ENCODE measurements around the gene FAM171A2.
A peak's percentile ranks its signal among the peaks of the same experiment; 100 is the strongest.
"Not testable (repeated sequence)": the region's sequence is repeated elsewhere in the genome, so short reads cannot be mapped to it uniquely, and the experiment has no call there.

FAM171A2 gene

DNA sequence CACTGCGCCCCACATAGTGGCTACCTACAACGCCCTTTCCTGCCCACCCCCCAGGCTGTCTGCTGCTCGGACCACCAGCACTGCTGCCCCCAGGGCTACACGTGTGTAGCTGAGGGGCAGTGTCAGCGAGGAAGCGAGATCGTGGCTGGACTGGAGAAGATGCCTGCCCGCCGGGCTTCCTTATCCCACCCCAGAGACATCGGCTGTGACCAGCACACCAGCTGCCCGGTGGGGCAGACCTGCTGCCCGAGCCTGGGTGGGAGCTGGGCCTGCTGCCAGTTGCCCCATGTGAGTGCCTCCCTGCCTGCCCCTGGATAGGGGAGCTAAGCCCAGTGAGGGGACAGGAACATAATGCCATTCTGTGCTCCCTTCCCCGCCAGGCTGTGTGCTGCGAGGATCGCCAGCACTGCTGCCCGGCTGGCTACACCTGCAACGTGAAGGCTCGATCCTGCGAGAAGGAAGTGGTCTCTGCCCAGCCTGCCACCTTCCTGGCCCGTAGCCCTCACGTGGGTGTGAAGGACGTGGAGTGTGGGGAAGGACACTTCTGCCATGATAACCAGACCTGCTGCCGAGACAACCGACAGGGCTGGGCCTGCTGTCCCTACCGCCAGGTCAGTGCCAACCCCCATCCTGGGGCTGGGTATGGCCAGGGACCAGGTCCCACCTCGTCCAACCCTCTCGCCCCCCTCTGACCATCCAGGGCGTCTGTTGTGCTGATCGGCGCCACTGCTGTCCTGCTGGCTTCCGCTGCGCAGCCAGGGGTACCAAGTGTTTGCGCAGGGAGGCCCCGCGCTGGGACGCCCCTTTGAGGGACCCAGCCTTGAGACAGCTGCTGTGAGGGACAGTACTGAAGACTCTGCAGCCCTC is 11.5 kb downstream of the FAM171A2 start:
- DNase-seq (ENCODE audit: low read depth, low spot score): no peak
- no CpG with 5 or more reads among the region's 36 CpGs for WGBS (ENCODE audit: insufficient coverage, insufficient read length)
- 0 out of 2 replicates have a peak, but pooled peaks cover 3% of the 10 kb centered on the region for H3K4me1 ChIP-seq (ENCODE audit: control insufficient read depth, insufficient read depth, low read length)
- no peak overlapping the region for H3K4me3 ChIP-seq (ENCODE audit: low read length)
- no peak overlapping the region for H3K27ac ChIP-seq (ENCODE audit: low read length)
- H3K27me3 ChIP-seq (ENCODE audit: control insufficient read depth, insufficient read depth, low read length): no peaks in the 10 kb centered on the region
- H3K36me3 ChIP-seq (ENCODE audit: control insufficient read depth, insufficient read depth, low read length): peaks cover 15% of the 10 kb centered on the region
- no peaks in the 10 kb centered on the region for H3K9me3 ChIP-seq (ENCODE audit: control insufficient read depth, insufficient read depth, low read length)

DNA sequence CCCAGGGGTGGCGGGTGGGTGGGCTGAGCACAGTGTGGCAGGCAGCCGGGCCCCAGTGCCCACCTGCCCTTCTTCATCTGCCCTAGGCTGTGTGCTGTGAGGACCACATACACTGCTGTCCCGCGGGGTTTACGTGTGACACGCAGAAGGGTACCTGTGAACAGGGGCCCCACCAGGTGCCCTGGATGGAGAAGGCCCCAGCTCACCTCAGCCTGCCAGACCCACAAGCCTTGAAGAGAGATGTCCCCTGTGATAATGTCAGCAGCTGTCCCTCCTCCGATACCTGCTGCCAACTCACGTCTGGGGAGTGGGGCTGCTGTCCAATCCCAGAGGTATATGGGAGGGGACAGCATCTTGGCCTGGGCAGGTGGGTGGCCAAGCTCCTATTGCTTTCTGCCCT is 12.2 kb downstream of the FAM171A2 start:
- no CpG with 5 or more reads among the region's 8 CpGs for WGBS (ENCODE audit: insufficient coverage, insufficient read length)
- no peaks in the 10 kb centered on the region for H3K27me3 ChIP-seq (ENCODE audit: control insufficient read depth, insufficient read depth, low read length)
- H3K27ac ChIP-seq (ENCODE audit: low read length): no peak overlapping the region
- H3K36me3 ChIP-seq (ENCODE audit: control insufficient read depth, insufficient read depth, low read length): peaks cover 15% of the 10 kb centered on the region
- 0 out of 2 replicates have a peak, but pooled peaks cover 3% of the 10 kb centered on the region for H3K4me1 ChIP-seq (ENCODE audit: control insufficient read depth, insufficient read depth, low read length)
- no peak overlapping the region for H3K4me3 ChIP-seq (ENCODE audit: low read length)
- H3K9me3 ChIP-seq (ENCODE audit: control insufficient read depth, insufficient read depth, low read length): no peaks in the 10 kb centered on the region
- no peak for DNase-seq (ENCODE audit: low read depth, low spot score)

DNA sequence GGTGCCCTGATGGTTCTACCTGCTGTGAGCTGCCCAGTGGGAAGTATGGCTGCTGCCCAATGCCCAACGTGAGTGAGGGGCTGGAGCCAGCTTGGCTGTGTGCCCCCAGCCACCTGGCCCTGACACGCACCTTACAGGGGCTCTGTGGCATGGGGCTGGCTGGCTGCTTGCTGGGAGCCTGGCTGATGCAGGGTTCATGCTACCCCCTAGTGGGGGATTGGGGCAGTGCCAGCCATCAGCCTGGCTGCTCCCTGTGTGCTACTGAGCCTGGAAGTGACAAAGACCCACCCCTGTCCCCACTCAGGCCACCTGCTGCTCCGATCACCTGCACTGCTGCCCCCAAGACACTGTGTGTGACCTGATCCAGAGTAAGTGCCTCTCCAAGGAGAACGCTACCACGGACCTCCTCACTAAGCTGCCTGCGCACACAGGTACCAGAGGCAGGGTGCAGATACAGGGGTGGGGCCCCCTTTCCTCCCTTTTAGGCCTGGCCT is 12.9 kb downstream of the FAM171A2 start:
- no peaks in the 10 kb centered on the region for H3K9me3 ChIP-seq (ENCODE audit: control insufficient read depth, insufficient read depth, low read length)
- H3K4me1 ChIP-seq (ENCODE audit: control insufficient read depth, insufficient read depth, low read length): 0 out of 2 replicates have a peak, but pooled peaks cover 3% of the 10 kb centered on the region
- no peak overlapping the region for H3K4me3 ChIP-seq (ENCODE audit: low read length)
- no peak for DNase-seq (ENCODE audit: low read depth, low spot score)
- no CpG with 5 or more reads among the region's 6 CpGs for WGBS (ENCODE audit: insufficient coverage, insufficient read length)
- peaks cover 15% of the 10 kb centered on the region for H3K36me3 ChIP-seq (ENCODE audit: control insufficient read depth, insufficient read depth, low read length)
- no peaks in the 10 kb centered on the region for H3K27me3 ChIP-seq (ENCODE audit: control insufficient read depth, insufficient read depth, low read length)
- no peak overlapping the region for H3K27ac ChIP-seq (ENCODE audit: low read length)

DNA sequence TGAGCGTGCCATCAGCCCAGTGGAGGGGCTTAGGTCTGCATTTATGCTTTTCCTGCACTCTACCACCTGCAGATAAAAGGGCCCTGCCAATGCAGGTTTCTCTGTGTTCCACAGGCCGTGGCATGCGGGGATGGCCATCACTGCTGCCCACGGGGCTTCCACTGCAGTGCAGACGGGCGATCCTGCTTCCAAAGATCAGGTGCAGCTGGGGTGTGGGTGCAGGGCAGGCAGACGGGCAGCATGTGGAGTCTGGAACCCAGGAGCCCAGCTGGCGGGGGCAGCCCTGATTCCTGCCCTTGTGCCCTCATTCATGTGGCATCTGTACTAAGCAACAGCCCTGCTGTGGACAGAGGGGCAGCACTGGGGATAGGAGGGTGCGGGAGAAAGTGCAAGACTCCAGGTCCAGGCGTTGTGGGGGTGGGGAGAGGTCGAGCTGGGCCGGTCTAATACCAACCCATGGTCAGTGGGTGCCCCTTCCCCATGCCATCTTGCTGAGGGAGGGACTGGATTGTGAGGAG is 14.0 kb downstream of the FAM171A2 start:
- Histone ChIP-seq H3K27me3 (ENCODE audit: control insufficient read depth, insufficient read depth, low read length) (no peaks in the 10 kb centered on the region), H3K4me3 (ENCODE audit: low read length) (no peak overlapping the region), H3K9me3 (ENCODE audit: control insufficient read depth, insufficient read depth, low read length) (no peaks in the 10 kb centered on the region), H3K36me3 (ENCODE audit: control insufficient read depth, insufficient read depth, low read length) (peaks cover 15% of the 10 kb centered on the region), H3K4me1 (ENCODE audit: control insufficient read depth, insufficient read depth, low read length) (0 out of 2 replicates have a peak, but pooled peaks cover 3% of the 10 kb centered on the region), H3K27ac (ENCODE audit: low read length) (no peak overlapping the region)
- no peak for DNase-seq (ENCODE audit: low read depth, low spot score)
- WGBS (ENCODE audit: insufficient coverage, insufficient read length): no CpG with 5 or more reads among the region's 12 CpGs

DNA sequence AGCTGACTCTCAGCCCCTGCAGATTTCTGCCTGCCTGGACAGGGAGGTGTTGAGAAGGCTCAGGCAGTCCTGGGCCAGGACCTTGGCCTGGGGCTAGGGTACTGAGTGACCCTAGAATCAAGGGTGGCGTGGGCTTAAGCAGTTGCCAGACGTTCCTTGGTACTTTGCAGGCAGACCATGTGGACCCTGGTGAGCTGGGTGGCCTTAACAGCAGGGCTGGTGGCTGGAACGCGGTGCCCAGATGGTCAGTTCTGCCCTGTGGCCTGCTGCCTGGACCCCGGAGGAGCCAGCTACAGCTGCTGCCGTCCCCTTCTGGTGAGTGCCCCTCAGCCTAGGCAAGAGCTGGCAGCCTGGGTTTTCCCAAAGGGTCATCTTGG is 14.7 kb downstream of the FAM171A2 start:
- Histone ChIP-seq H3K4me3 (ENCODE audit: low read length) (no peak overlapping the region), H3K27me3 (ENCODE audit: control insufficient read depth, insufficient read depth, low read length) (no peaks in the 10 kb centered on the region), H3K27ac (ENCODE audit: low read length) (no peak overlapping the region), H3K4me1 (ENCODE audit: control insufficient read depth, insufficient read depth, low read length) (0 out of 2 replicates have a peak, but pooled peaks cover 3% of the 10 kb centered on the region), H3K36me3 (ENCODE audit: control insufficient read depth, insufficient read depth, low read length) (peaks cover 15% of the 10 kb centered on the region), H3K9me3 (ENCODE audit: control insufficient read depth, insufficient read depth, low read length) (no peaks in the 10 kb centered on the region)
- no CpG with 5 or more reads among the region's 6 CpGs for WGBS (ENCODE audit: insufficient coverage, insufficient read length)
- DNase-seq (ENCODE audit: low read depth, low spot score): no peak

DNA sequence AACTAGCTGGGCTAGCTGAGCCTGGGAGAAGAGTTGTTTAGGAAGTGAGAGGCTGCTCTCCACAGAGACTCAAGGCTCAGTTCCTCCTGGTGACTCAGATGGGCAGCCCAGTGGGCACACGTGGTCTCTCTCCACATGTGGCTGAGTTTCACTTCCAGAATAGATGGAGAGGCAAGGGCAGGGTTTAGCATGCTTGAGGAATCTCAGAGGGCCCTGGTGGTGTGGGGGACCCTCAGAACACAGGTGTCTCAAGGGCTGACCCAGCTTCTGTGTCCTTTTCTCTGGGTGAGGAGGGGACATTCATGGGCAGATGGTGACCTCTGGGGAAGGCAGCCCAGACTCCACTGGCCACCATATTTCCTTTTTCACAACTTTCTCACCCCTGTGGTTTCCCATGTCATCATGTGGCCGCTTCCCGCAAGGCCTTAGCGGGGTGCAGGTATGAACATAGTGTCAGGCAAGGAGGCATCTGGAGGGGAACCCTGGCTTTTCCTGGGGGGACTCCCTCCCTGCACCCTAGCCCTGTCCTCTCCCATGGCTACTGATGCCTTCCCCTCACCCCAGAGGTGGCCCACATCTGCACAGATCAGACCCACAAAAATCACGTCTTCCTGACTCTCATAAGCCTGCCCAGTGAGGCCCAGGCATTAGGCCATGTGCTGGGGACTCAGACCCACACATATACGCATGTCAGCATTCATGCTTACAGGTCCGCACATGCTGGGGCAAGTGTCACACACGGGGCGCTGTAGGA is 15.2 kb downstream of the FAM171A2 start:
- Histone ChIP-seq H3K4me3 (ENCODE audit: low read length) (no peak overlapping the region), H3K9me3 (ENCODE audit: control insufficient read depth, insufficient read depth, low read length) (no peaks in the 10 kb centered on the region), H3K4me1 (ENCODE audit: control insufficient read depth, insufficient read depth, low read length) (0 out of 2 replicates have a peak, but pooled peaks cover 3% of the 10 kb centered on the region), H3K27ac (ENCODE audit: low read length) (no peak overlapping the region), H3K27me3 (ENCODE audit: control insufficient read depth, insufficient read depth, low read length) (no peaks in the 10 kb centered on the region), H3K36me3 (ENCODE audit: control insufficient read depth, insufficient read depth, low read length) (peaks cover 15% of the 10 kb centered on the region)
- DNase-seq (ENCODE audit: low read depth, low spot score): no peak
- WGBS (ENCODE audit: insufficient coverage, insufficient read length): no CpG with 5 or more reads among the region's 9 CpGs

DNA sequence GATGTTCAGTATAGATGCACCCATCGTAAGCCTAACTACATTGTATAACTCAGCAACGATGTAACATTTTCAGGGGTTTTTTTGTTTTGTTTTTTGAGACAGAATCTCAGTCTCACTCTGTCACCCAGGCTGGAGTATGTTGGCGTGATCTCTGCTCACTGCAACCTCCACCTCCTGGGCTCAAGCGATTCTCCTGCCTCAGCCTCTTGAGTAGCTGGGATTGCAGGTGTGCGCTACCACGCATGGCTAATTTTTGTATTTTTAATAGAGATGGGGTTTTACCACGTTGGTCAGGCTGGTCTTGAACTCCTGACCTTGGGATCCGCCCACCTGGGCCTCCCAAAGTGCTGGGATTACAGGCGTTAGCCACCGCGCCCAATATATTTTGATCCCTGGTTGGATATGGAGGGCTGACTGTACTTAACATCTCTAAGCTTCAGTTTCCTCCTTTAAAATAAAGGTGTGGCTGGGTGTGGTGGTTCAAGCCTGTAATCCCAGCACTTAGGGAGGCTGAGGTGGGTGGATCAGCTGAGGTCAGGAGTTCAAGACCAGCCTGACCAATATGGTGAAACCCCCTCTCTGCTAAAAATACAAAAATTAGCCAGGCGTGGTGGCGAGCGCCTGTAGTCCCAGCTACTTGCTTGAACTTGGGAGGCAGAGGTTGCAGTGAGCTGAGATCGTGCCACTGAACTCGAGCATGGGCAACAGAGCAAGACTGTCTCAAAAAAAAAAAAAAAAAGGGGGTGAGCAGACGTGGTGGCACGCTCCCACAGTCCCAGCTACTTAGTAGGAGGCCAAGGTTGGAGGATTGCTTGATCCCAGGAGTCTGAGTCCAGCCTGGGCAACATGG is 16.2 kb downstream of the FAM171A2 start:
- not testable (repeated sequence) for H3K4me1 ChIP-seq (ENCODE audit: control insufficient read depth, insufficient read depth, low read length); H3K27ac ChIP-seq (ENCODE audit: low read length)
- WGBS (ENCODE audit: insufficient coverage, insufficient read length): no CpG with 5 or more reads among the region's 18 CpGs

DNA sequence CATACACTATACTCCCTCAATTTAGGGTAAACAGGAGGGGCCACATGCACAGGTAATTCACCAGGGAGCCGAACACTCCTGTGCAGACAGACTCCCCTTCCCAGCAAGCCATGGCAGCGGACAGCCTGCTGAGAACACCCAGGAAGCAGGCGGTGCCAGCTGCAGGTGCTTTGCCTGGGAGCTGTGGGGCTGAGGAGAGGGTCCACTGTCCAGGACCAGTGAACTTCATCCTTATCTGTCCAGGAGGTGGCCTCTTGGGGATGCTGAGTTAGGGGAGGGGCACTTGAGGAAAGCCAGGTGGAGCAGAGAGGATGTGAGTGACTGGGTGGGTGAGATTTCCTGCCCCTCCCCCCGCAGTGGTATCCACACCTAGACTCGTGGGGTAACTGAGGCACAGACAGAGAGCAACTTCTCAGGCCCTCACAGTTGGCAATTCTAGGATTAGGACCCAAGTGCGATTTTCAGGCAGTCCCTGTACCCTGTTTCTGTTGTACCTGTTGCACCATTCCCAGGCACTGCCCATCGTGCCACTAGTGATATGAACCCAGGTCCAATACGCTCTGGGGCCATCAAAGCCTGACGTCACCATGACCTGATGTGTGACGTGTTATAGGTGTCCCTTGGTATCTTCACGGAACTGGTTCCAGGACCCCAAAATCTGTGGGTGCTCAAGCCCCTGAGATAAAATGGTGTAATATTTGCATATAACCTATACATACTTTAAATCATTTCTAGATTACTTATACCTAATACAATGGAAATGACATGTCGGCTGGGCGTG is 17.4 kb downstream of the FAM171A2 start:
- Histone ChIP-seq H3K36me3 (ENCODE audit: control insufficient read depth, insufficient read depth, low read length) (peaks cover 3% of the 10 kb centered on the region; the same call in 1 of the 2 replicates), H3K27ac (ENCODE audit: low read length) (no peak overlapping the region), H3K27me3 (ENCODE audit: control insufficient read depth, insufficient read depth, low read length) (no peaks in the 10 kb centered on the region), H3K9me3 (ENCODE audit: control insufficient read depth, insufficient read depth, low read length) (no peaks in the 10 kb centered on the region), H3K4me3 (ENCODE audit: low read length) (no peak overlapping the region; the same call in 1 of the 2 replicates), H3K4me1 (ENCODE audit: control insufficient read depth, insufficient read depth, low read length) (no peaks in the 10 kb centered on the region)
- no peak for DNase-seq (ENCODE audit: low read depth, low spot score)
- WGBS (ENCODE audit: insufficient coverage, insufficient read length): no CpG with 5 or more reads among the region's 13 CpGs

More for the DNA sequence above, 16.2 kb downstream of the FAM171A2 start:
- H3K36me3 ChIP-seq (ENCODE audit: control insufficient read depth, insufficient read depth, low read length): peaks cover 14% of the 10 kb centered on the region
- H3K27me3 ChIP-seq (ENCODE audit: control insufficient read depth, insufficient read depth, low read length); H3K9me3 ChIP-seq (ENCODE audit: control insufficient read depth, insufficient read depth, low read length); DNase-seq (ENCODE audit: low read depth, low spot score); H3K4me3 ChIP-seq (ENCODE audit: low read length): not testable (repeated sequence)

DNA sequence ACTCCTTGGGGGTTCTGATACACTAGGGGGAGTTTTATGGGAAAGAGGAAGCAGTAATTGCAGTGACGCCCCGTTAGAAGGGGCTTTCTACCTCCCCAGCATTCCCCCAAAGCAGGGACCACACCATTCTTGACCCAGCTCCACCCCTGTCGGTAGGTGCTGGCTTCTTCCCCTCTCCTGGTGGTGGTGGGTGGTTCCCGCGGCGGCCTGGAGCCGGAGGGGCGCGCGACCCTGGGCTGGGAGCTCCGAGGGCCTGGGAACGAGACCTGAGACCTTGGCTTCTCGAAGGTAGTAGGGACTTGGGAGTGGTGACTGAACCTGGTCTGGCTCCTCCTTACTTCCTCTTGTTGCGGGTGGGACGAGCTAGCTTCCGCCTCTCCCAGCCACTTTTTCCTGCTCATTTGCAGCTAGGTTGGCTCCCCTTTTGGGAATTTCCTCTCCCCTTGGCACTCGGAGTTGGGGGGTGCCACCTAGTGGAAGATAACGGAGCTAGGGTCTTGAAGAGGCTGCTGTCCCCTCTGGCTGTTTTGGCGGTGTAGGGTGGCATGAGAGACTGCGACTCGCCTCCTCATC is 18.1 kb downstream of the FAM171A2 start:
- Histone ChIP-seq H3K27me3 (ENCODE audit: control insufficient read depth, insufficient read depth, low read length) (no peaks in the 10 kb centered on the region), H3K4me1 (ENCODE audit: control insufficient read depth, insufficient read depth, low read length) (no peaks in the 10 kb centered on the region), H3K36me3 (ENCODE audit: control insufficient read depth, insufficient read depth, low read length) (0 out of 2 replicates have a peak, but pooled peaks cover 2% of the 10 kb centered on the region), H3K4me3 (ENCODE audit: low read length) (peak overlapping the region; percentile 64), H3K27ac (ENCODE audit: low read length) (no peak overlapping the region), H3K9me3 (ENCODE audit: control insufficient read depth, insufficient read depth, low read length) (no peaks in the 10 kb centered on the region)
- DNase-seq (ENCODE audit: low read depth, low spot score): no peak
- WGBS (ENCODE audit: insufficient coverage, insufficient read length): no CpG with 5 or more reads among the region's 21 CpGs
